K562 (cell line): Measurements from ENCODE around the gene KCNAB1. TPM values are rescaled to one million over a fixed set of nuclear protein-coding genes. Genes with fewer than 3 reads are reported as not detected.

Experiments
- ATAC-seq: fragments of 200-7000 bp; cut with Tn5 transposase; 3 replicates; pipeline ENCODE4 v1.9.1; 2020; ENCODE audit warnings: moderate library complexity
- BruUV-seq: library from RNA; stranded (reverse); fragments of 400-500 nt; replicated peaks from 2 replicates; lab custom pipeline; 2021; lab: Mats Ljungman, UMichigan
- CTCF ChIA-PET: fragments of 300-600 bp; formaldehyde crosslinking; extraction: SDS; loops from one replicate; lab custom pipeline; 2021; ENCODE audit warnings: low intra/inter-chr PET ratio; lab: Yijun Ruan, JAX
- POLR2A ChIA-PET: fragments of 300-600, 350-650 bp; sonication (Branson Sonifier 250); formaldehyde crosslinking; extraction: SDS; loops from one replicate; lab custom pipeline; 2021; ENCODE audit warnings: antibody characterized with exemption, inconsistent platforms; lab: Yijun Ruan, JAX
- DNase-seq, 4 experiments: peaks; one replicate each; pipeline versions ENCODE4 v3.0.0 to v3.0.0-alpha.2; 2011 to 2018; ENCODE audit warnings: low spot score in 3 of 4, mixed read lengths in 3 of 4; ENCODE audit errors: extremely low read depth in 1 of 4
- FAIRE-seq: peaks from 2 replicates; lab custom pipeline; 2011; peaks lifted over from hg19 to GRCh38; lab: Jason Lieb, UNC
- H2AFZ ChIP-seq: 2 replicates; pipeline ENCODE4 v1.6.0; 2011; ENCODE audit warnings: low read depth, low read length, control low read depth, inconsistent platforms
- H3K27ac ChIP-seq: fragments of 200-600 bp; 3 replicates; pipeline ENCODE4 v1.8.0; 2011; ENCODE audit warnings: low read depth, mild to moderate bottlenecking, control low read depth, inconsistent platforms, low read length, moderate library complexity, mixed read lengths; ENCODE audit errors: extremely low read depth
- H3K27me3 ChIP-seq, 2 experiments: fragments of 300-600 bp in 1 of 2; 2 replicates in 1 of 2; 3 replicates in 1 of 2; pipeline versions ENCODE4 v1.6.0 to v1.8.0; 2011; ENCODE audit warnings: inconsistent platforms in 2 of 2, low read length in 2 of 2, mild to moderate bottlenecking in 1 of 2, mixed read lengths in 1 of 2, moderate library complexity in 1 of 2; ENCODE audit not compliant: control insufficient read depth in 2 of 2, insufficient read depth in 2 of 2
- H3K36me3 ChIP-seq: fragments of 300-600 bp; 3 replicates; pipeline ENCODE4 v1.8.0; 2011; ENCODE audit warnings: mild to moderate bottlenecking, low read length, inconsistent platforms; ENCODE audit not compliant: control insufficient read depth, insufficient read depth
- H3K4me1 ChIP-seq, 2 experiments: fragments of 200-600 bp in 1 of 2; replicated peaks in 1 of 2; 2 replicates in 1 of 2; 3 replicates in 1 of 2; pipeline versions ENCODE4 v1.5.1 to v1.8.0; 2011; ENCODE audit warnings: inconsistent platforms in 2 of 2, low read length in 2 of 2, mild to moderate bottlenecking in 1 of 2, mixed read lengths in 1 of 2, moderate library complexity in 1 of 2; ENCODE audit not compliant: control insufficient read depth in 2 of 2, insufficient read depth in 2 of 2
- H3K4me2 ChIP-seq: 2 replicates; pipeline ENCODE4 v1.6.1; 2011; ENCODE audit warnings: low read length, control low read depth, inconsistent platforms, mixed read lengths; ENCODE audit not compliant: insufficient read depth
- H3K4me3 ChIP-seq: fragments of 200-600 bp; sonication (generic), shearing (Covaris generic); 2 replicates; pipeline ENCODE4 v1.5.1; 2016; ENCODE audit warnings: control low read depth, inconsistent platforms
- H3K79me2 ChIP-seq: fragments of 200-600 bp; 3 replicates; pipeline ENCODE4 v1.8.0; 2011; ENCODE audit warnings: low read length, inconsistent platforms; ENCODE audit not compliant: control insufficient read depth, insufficient read depth
- H3K9ac ChIP-seq, 2 experiments: 2 replicates each; pipeline versions ENCODE4 v1.6.0 to v1.6.1; 2011; ENCODE audit warnings: low read depth in 2 of 2, low read length in 2 of 2, control low read depth in 1 of 2, inconsistent platforms in 1 of 2, mild to moderate bottlenecking in 1 of 2, mixed read lengths in 1 of 2; ENCODE audit not compliant: insufficient read depth in 1 of 2
- H3K9me1 ChIP-seq: one replicate; pipeline ENCODE4 v1.6.0; 2011; ENCODE audit warnings: inconsistent platforms, mild to moderate bottlenecking, low read length, moderate library complexity; ENCODE audit not compliant: control insufficient read depth, insufficient read depth
- H3K9me3 ChIP-seq: replicated peaks from 2 replicates; pipeline ENCODE4 v1.5.1; 2011; ENCODE audit warnings: low read depth, low read length, inconsistent platforms; ENCODE audit not compliant: control insufficient read depth, insufficient read depth
- H4K20me1 ChIP-seq: replicated peaks from 2 replicates; pipeline ENCODE4 v1.6.1; 2011; ENCODE audit warnings: low read length, inconsistent platforms, mixed read lengths; ENCODE audit not compliant: control insufficient read depth, insufficient read depth
- EHMT2 ChIP-seq: fragments of 450-650 bp; IDR thresholded peaks from 2 replicates; pipeline ENCODE4 v1.6.1; 2018; ENCODE audit warnings: antibody characterized with exemption
- EP300 ChIP-seq: IDR thresholded peaks from 2 replicates; pipeline ENCODE4 v1.6.1; 2012; ENCODE audit warnings: low read length, improper control_type of control experiment
- ETV5 ChIP-seq: sonication (generic); formaldehyde crosslinking; IDR thresholded peaks from 2 replicates; pipeline ENCODE4 v1.4.0; 2020; ENCODE audit warnings: low read depth, mild to moderate bottlenecking, missing genetic modification reagents
- FOSL1 ChIP-seq: fragments of 200-800 bp; sonication (Bioruptor generic); conservative IDR thresholded peaks from 2 replicates; pipeline ENCODE4 v1.6.1; 2016; ENCODE audit warnings: missing genetic modification characterization, missing compliant biosample characterization
- FOXA3 ChIP-seq, 2 experiments: fragments of 450-650 bp in 1 of 2; sonication (generic) in 1 of 2; formaldehyde crosslinking; IDR thresholded peaks in 1 of 2; conservative IDR thresholded peaks in 1 of 2; 2 replicates each; pipeline versions ENCODE4 v1.4.0 to v1.8.0; 2020 to 2022; ENCODE audit warnings: mild to moderate bottlenecking in 2 of 2, missing genetic modification reagents in 1 of 2
- HNRNPLL ChIP-seq: fragments of 200-400 bp; formaldehyde crosslinking; IDR thresholded peaks from 2 replicates; pipeline ENCODE4 v1.6.1; 2017; ENCODE audit warnings: low read length, low read depth, mild to moderate bottlenecking; ENCODE audit not compliant: poor library complexity, severe bottlenecking
- HSF4 ChIP-seq: fragments of 250-450 bp; sonication (Bioruptor Pico); IDR thresholded peaks from 2 replicates; pipeline ENCODE4 v2.1.2; 2022; ENCODE audit warnings: mild to moderate bottlenecking, moderate library complexity, borderline replicate concordance
- IFI16 ChIP-seq: fragments of 250-450 bp; sonication (Bioruptor Pico); IDR thresholded peaks from 2 replicates; pipeline ENCODE4 v2.1.2; 2022; ENCODE audit warnings: mild to moderate bottlenecking, inconsistent platforms
- MAFG ChIP-seq: fragments of 450-650 bp; conservative IDR thresholded peaks from 2 replicates; pipeline ENCODE4 v1.6.1; 2016; ENCODE audit warnings: missing genetic modification characterization, missing compliant biosample characterization
- MCM7 ChIP-seq, 2 experiments: fragments of 450-650 bp; IDR thresholded peaks; 2 replicates each; pipeline ENCODE4 v1.6.1; 2016 to 2018
- NCOA4 ChIP-seq: fragments of 450-650 bp; IDR thresholded peaks from 2 replicates; pipeline ENCODE4 v1.6.1; 2018; ENCODE audit warnings: mild to moderate bottlenecking; ENCODE audit not compliant: partially characterized antibody
- NFE2 ChIP-seq: IDR thresholded peaks from 2 replicates; pipeline ENCODE4 v1.6.1; 2014; ENCODE audit warnings: antibody characterized with exemption, low read depth
- PHTF2 ChIP-seq: fragments of 250-450 bp; sonication (Bioruptor Pico); IDR thresholded peaks from 2 replicates; pipeline ENCODE4 v1.5.0; 2021; ENCODE audit warnings: mild to moderate bottlenecking
- POLR2B ChIP-seq: fragments of 450-650 bp; IDR thresholded peaks from 2 replicates; pipeline ENCODE4 v1.6.1; 2018; ENCODE audit warnings: low read depth; ENCODE audit not compliant: partially characterized antibody
- RBM25 ChIP-seq: fragments of 200-400 bp; formaldehyde crosslinking; IDR thresholded peaks from 2 replicates; pipeline ENCODE4 v1.6.1; 2018; ENCODE audit warnings: low read length, low read depth, moderate library complexity; ENCODE audit not compliant: severe bottlenecking
- RBM39 ChIP-seq: fragments of 200-400 bp; formaldehyde crosslinking; optimal IDR thresholded peaks from 2 replicates; pipeline ENCODE3; 2018; ENCODE audit warnings: low read depth, low read length
- RNF2 ChIP-seq: sonication (generic); IDR thresholded peaks from 2 replicates; pipeline ENCODE4 v1.6.1; 2016
- SIRT6 ChIP-seq: IDR thresholded peaks from one replicate; pipeline ENCODE4 v1.6.1; 2012; ENCODE audit warnings: low read depth, mild to moderate bottlenecking, control low read depth, inconsistent platforms, low read length, moderate library complexity
- SRF ChIP-seq, 2 experiments: fragments of 250-450, 450-650 bp in 1 of 2; sonication (Bioruptor Pico) in 1 of 2; sonication (generic) in 1 of 2; formaldehyde crosslinking; IDR thresholded peaks; 2 replicates each; pipeline versions ENCODE4 v1.5.0 to v1.5.1; 2020 to 2022; ENCODE audit warnings: mild to moderate bottlenecking in 1 of 2, missing genetic modification reagents in 1 of 2
- SUPT5H ChIP-seq: fragments of 450-650 bp; IDR thresholded peaks from 2 replicates; pipeline ENCODE4 v1.6.1; 2016
- ZC3H4 ChIP-seq: sonication (generic); formaldehyde crosslinking; IDR thresholded peaks from 2 replicates; pipeline ENCODE4 v1.9.0; 2021; ENCODE audit warnings: missing genetic modification reagents, borderline replicate concordance
- ZNF696 ChIP-seq: fragments of 250-450 bp; sonication (Bioruptor Pico); conservative IDR thresholded peaks from 2 replicates; pipeline ENCODE4 v1.4.0; 2020; ENCODE audit warnings: mild to moderate bottlenecking, moderate library complexity
- ZSCAN32 ChIP-seq: fragments of 450-650 bp; formaldehyde crosslinking; IDR thresholded peaks from 2 replicates; pipeline ENCODE4 v1.4.0; 2020; ENCODE audit warnings: mild to moderate bottlenecking, moderate library complexity
- ZZZ3 ChIP-seq: fragments of 450-650 bp; IDR thresholded peaks from 2 replicates; pipeline ENCODE4 v1.6.1; 2016; ENCODE audit warnings: antibody characterized with exemption, mild to moderate bottlenecking, moderate library complexity
- WGBS: fragments of 100-300 bp; shearing (Covaris generic); methylation state at CpG from one replicate; pipeline ENCODE4 v1.1.6; 2016; ENCODE audit warnings: low coverage, mixed read lengths; ENCODE audit not compliant: insufficient coverage; ENCODE audit errors: missing lambda C conversion rate; 5-methylcytosine and 5-hydroxymethylcytosine counted together
- in situ Hi-C: fragments of 300-500 bp; cut with MboI; formaldehyde crosslinking; loops from 4 replicates; pipeline ENCODE4 v1.15.0; 2018; ENCODE audit warnings: inconsistent platforms, mixed read lengths
- intact Hi-C: fragments of 100-400 bp; cut with micrococcal nuclease; formaldehyde crosslinking; loops from 2 replicates; pipeline ENCODE4 v1.14.2; 2022
- polyA plus RNA-seq, 8 experiments: library from polyadenylated mRNA; depleted of rRNA in 4 of 8; stranded (reverse) in 5 of 8; unstranded in 3 of 8; fragments of >200 nt; fragmentation: Nextera tagmentation in 2 of 8; fragmentation: Illumina TruSeq in 1 of 8; extraction: Ambion mirVana in 2 of 8; extraction: Trizol in 1 of 8; gene quantifications; 2 replicates each; pipeline versions ENCODE4 v1.2.1 to v1.2.3, GENCODE V29; 2011 to 2014; ENCODE audit warnings: inconsistent platforms in 1 of 8, missing spikeins in 1 of 8
- total RNA-seq, 7 experiments: library from RNA; depleted of rRNA in 6 of 7; stranded (reverse); fragments of >200 nt in 6 of 7; fragmentation: Illumina TruSeq in 2 of 7; extraction: Trizol in 2 of 7; gene quantifications; 2 replicates each; pipeline versions ENCODE4 v1.2.1 to v1.2.3, GENCODE V29; 2011 to 2021; ENCODE audit warnings: low replicate concordance in 1 of 7
- TF ChIP-seq, protein P1 (sequence below): fragments of 450-650 bp; IDR thresholded peaks from 2 replicates; pipeline ENCODE4 v1.6.1; 2016; ENCODE audit warnings: antibody characterized with exemption
- TF ChIP-seq, protein P2 (sequence below): fragments of 250-450 bp; sonication (Bioruptor Pico); IDR thresholded peaks from 2 replicates; pipeline ENCODE4 v1.8.0; 2022; ENCODE audit warnings: moderate library complexity, mild to moderate bottlenecking, inconsistent platforms

Gene KCNAB1
- total and polyA plus RNA-seq, 9 of the 15 experiments (the other 6 are each of a cell fraction or from before 2014, with no cell fraction given) = 0.14 to 1.2 (median 0.51) TPM

DNA sequence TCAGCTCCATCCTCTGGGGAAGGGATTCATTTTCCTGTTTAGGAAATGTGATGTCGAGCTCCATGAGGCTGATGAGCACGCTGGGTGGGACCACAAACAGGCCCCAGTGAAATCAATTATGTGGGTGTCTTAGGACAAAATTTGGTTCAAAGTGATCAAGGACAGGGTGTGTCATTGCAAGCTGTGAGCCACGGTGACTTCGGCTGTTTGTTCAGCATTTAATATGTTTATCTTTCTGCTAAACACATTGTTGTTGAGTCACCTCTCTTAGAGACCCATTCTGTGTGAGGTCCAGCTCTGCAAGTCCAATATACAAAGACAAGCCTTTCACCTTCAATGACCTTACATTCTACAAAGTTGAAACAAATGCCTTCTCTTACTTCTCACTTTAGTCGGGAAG is 393.2 kb downstream of the KCNAB1 start:
- FAIRE-seq = no peak
- 8% methylated on average over 5 of the region's 5 CpGs for WGBS
- no peak for TF ChIP-seq SRF (CRISPR knock-in tag; IDR thresholded peaks at IDR 0.05)
- TF ChIP-seq RNF2 = no peak
- no peak for TF ChIP-seq MCM7 (IDR thresholded peaks at IDR 0.05)
- no peak for TF ChIP-seq ZZZ3
- TF ChIP-seq ETV5 (CRISPR knock-in tag) = 0 out of 2 replicates have a peak, but pooled peaks have one; percentile 15
- no peak for TF ChIP-seq PHTF2 (CRISPR knock-in tag)
- TF ChIP-seq EP300 = no peak
- no peak for TF ChIP-seq NFE2
- peak in 1 of 2 experiments; percentile 76; a peak in 2 of 4 replicates for TF ChIP-seq FOXA3 (CRISPR knock-in tag; conservative IDR thresholded peaks at IDR 0.05 in 1 of 2, IDR thresholded peaks at IDR 0.05 in 1 of 2)
- TF ChIP-seq HSF4 (CRISPR knock-in tag) = no peak
- 0 out of 2 replicates have a peak, but pooled peaks have one; percentile 15 for TF ChIP-seq MAFG
- TF ChIP-seq EHMT2 = no peak
- TF ChIP-seq SIRT6 = no peak
- no peak for TF ChIP-seq NCOA4
- TF ChIP-seq, protein P1, sequence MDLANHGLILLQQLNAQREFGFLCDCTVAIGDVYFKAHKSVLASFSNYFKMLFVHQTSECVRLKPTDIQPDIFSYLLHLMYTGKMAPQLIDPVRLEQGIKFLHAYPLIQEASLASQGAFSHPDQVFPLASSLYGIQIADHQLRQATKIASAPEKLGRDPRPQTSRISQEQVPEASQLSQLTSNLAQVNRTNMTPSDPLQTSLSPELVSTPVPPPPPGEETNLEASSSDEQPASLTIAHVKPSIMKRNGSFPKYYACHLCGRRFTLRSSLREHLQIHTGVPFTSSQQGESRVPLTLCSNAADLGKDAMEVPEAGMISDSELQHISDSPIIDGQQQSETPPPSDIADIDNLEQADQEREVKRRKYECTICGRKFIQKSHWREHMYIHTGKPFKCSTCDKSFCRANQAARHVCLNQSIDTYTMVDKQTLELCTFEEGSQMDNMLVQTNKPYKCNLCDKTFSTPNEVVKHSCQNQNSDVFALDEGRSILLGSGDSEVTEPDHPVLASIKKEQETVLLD = no peak
- TF ChIP-seq FOSL1 (tag) = peak; percentile 50; the same call in 1 of the 2 replicates
- no peak for TF ChIP-seq ZC3H4 (CRISPR knock-in tag)
- TF ChIP-seq POLR2B = no peak
- TF ChIP-seq RBM39 = no peak
- no peak for TF ChIP-seq ZNF696 (CRISPR knock-in tag)
- no peak for TF ChIP-seq ZSCAN32 (CRISPR knock-in tag)
- TF ChIP-seq, protein P2, sequence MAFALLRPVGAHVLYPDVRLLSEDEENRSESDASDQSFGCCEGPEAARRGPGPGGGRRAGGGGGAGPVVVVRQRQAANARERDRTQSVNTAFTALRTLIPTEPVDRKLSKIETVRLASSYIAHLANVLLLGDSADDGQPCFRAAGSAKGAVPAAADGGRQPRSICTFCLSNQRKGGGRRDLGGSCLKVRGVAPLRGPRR (CRISPR knock-in tag) = no peak
- no peak for TF ChIP-seq RBM25
- TF ChIP-seq IFI16 (CRISPR knock-in tag) = no peak
- TF ChIP-seq SUPT5H = no peak
- no peak for TF ChIP-seq HNRNPLL

More for the DNA sequence above, 393.2 kb downstream of the KCNAB1 start:
- ATAC-seq (no peak), DNase-seq (no peak)
- H3K36me3 ChIP-seq = no peaks in the 10 kb centered on the region
- no peak overlapping the region for H3K27ac ChIP-seq
- no peak overlapping the region for H3K4me2 ChIP-seq
- H3K4me1 ChIP-seq = peaks cover 0 to 2% of the 10 kb centered on the region in 2 experiments; a peak in 1 of 5 replicates
- H3K9ac ChIP-seq = no peak overlapping the region
- intact Hi-C loops (no loop called here), in situ Hi-C loops (loop anchor here (25.0 kb wide), 1 partner anchor 351 kb away; no protein-coding TSS in a partner anchor)
- no peaks in the 10 kb centered on the region; a peak in 3 of 5 replicates for H3K27me3 ChIP-seq
- H3K4me3 ChIP-seq = no peak overlapping the region
- no peaks in the 10 kb centered on the region for H3K79me2 ChIP-seq
- no TSS peak for BruUV-seq
- H3K9me1 ChIP-seq = no peaks in the 10 kb centered on the region
- no peak overlapping the region for H2AFZ ChIP-seq
- no peaks in the 10 kb centered on the region for H4K20me1 ChIP-seq
- H3K9me3 ChIP-seq = no peaks in the 10 kb centered on the region
- CTCF ChIA-PET = no interaction called here
- POLR2A ChIA-PET = interaction anchor here (0.8 to 1.3 kb wide), 3 partner anchors 10 to 392 kb away, joined by 3 read pairs; no protein-coding TSS in a partner anchor
